ENCODE results near the gene LAMB1.
A peak's percentile ranks its signal among the peaks of the same experiment; 100 is the strongest.

LAMB1 gene

GRCh38 chr7:108016841-108017775, 14.1 kb upstream of the LAMB1 start:
- peak; percentile 17 for DNase-seq

GRCh38 chr7:108015740-108016139, 12.8 kb upstream of the LAMB1 start:
- DNase-seq, result no peak

- DNase-seq, result no peak
Observed at GRCh38 chr7:108014747-108015682, 12.1 kb upstream of the LAMB1 start.

- no peak for DNase-seq
Observed at GRCh38 chr7:108014215-108014614, 11.3 kb upstream of the LAMB1 start.

- no peak for DNase-seq
Observed at GRCh38 chr7:108012499-108013430, 9.8 kb upstream of the LAMB1 start.

GRCh38 chr7:108010377-108010776, 7.4 kb upstream of the LAMB1 start:
- no peak for DNase-seq

GRCh38 chr7:108009873-108010272, 6.9 kb upstream of the LAMB1 start:
- DNase-seq, result no peak

GRCh38 chr7:108008827-108009226, 5.9 kb upstream of the LAMB1 start:
- no peak for DNase-seq

- no peak for DNase-seq
Observed at GRCh38 chr7:108008240-108008639, 5.3 kb upstream of the LAMB1 start.

- DNase-seq, result no peak
Observed at GRCh38 chr7:108007762-108008161, 4.8 kb upstream of the LAMB1 start.

GRCh38 chr7:108007261-108007660, 4.3 kb upstream of the LAMB1 start:
- no peak for DNase-seq

- no peak for DNase-seq
Observed at GRCh38 chr7:108004220-108005142, 1.5 kb upstream of the LAMB1 start.

GRCh38 chr7:108003599-108003935, 606 bp upstream of the LAMB1 start:
- no peak for DNase-seq

GRCh38 chr7:108001764-108002725, 916 bp downstream of the LAMB1 start:
- no peak for DNase-seq

GRCh38 chr7:108000875-108001763, 1.8 kb downstream of the LAMB1 start:
- peak; percentile 17 for DNase-seq

- no peak for DNase-seq
Observed at GRCh38 chr7:107999779-108000560, 3.0 kb downstream of the LAMB1 start.

- DNase-seq, result no peak
Observed at GRCh38 chr7:107998660-107999480, 4.1 kb downstream of the LAMB1 start.
